GM08714 (cell line): ENCODE measurements around the gene EIF5A.

Experiments used
- H3K4me3 ChIP-seq: fragments of 200-500 bp; sonication (Bioruptor generic); 2 replicates; pipeline ENCODE4 v1.5.1; 2014; ENCODE audit warnings: mild to moderate bottlenecking, low read length, inconsistent platforms
- ZNF274 ChIP-seq: IDR thresholded peaks from 2 replicates; pipeline ENCODE4 v1.6.1; 2012; ENCODE audit warnings: mild to moderate bottlenecking, low read depth, low read length

The EIF5A gene

DNA sequence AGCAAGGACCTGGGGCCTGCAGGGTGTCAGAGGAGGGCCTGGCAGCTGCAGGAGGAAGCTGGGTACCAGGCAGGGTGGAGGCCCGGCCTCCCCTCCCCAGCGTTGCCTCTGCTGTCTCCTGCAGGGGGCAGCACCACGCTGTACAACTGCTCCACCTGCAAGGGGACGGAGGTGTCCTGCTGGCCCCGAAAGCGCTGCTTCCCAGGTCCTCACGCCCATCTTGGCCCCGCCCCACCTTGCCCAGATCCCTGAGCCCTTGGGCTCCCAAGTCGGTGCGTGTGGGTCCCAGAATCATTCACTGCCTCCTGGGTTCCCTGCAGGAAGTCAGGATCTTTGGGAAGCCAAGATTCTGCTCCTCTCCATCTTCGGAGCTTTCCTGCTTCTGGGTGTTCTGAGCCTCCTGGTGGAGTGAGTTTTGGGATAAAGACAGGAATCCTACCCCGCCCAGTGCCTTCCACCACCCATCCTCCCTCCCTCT is 48.7 kb downstream of the EIF5A start:
- H3K4me3 ChIP-seq, result no peak overlapping the region
- no peak for TF ChIP-seq ZNF274

DNA sequence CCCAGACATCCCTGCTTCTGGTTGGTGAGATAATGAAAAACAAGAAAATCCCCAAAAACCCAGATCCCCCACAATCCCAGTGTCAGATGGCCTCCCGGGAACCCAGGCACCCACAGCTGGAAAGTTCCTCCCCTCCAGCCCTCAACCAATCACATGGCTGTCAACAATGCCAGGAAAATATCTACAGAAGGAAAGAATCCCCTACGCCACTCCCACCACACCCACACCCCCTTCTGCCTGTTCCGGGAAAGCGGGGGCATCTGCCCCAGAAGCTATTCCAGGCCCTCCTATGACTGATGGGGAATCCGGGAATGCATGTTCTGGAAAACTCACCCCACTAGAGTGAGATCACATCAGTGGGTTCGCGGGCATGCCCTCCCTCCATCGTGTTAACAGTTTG is 49.3 kb downstream of the EIF5A start:
- TF ChIP-seq ZNF274, result no peak

DNA sequence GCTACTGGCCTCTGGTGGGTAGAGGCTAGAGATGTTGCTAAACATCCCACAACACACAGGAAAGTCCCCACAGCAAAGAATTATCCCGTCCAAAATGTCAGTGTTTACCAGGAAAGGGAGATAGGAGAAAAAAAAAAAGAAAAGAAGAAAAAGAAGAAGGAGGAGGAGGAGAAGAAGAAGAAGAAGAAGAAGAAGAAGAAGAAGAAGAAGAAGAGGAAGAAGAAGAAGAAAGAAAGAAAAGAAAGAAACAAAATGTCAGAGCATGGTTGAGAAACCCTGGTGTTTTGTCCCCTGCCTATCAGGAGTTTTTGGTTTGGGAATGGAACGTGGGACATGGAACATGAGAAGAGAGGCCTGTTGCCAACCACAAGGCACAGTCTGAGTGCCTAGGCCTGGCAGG is 50.0 kb downstream of the EIF5A start:
- H3K4me3 ChIP-seq, result no peak overlapping the region
- no peak for TF ChIP-seq ZNF274

More for the DNA sequence above, 49.3 kb downstream of the EIF5A start:
- H3K4me3 ChIP-seq, result no peak overlapping the region

DNA sequence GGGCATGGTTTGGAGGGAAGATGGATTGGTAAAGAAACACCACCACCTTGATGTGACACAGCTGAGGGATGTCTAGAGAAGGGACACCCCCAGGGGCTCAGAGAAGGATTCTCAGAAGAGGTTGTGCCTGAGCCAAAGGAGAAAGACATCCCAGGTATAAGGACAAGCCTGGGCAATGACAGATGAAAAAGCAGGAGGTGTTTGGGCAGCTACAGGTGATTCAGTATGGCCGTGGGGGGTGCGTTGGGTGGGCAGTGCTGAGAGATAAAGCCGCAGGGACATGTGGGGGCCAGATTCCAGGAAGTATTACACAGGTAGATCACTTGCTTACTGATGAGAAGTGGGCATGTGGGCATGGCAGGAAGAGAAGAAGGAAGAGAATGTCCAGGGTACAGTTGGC is 54.5 kb downstream of the EIF5A start:
- no peak overlapping the region for H3K4me3 ChIP-seq
- TF ChIP-seq ZNF274, result no peak
